ENCODE measurements around the gene EVA1C. TPM values are rescaled to one million over a fixed set of nuclear protein-coding genes. Genes with fewer than 3 reads are reported as not detected.

Gene EVA1C
- total and polyA plus RNA-seq, 9 donors, result 1.3 to 2.9 (median 2.0) TPM

GRCh38 chr21:32410291-32410690, 2.2 kb upstream of the EVA1C start:
- no peak overlapping the region for H3K27ac ChIP-seq (ENCODE audit: low read length)

GRCh38 chr21:32410916-32411315, 1.6 kb upstream of the EVA1C start:
- DNase-seq, result no peak
- 80% methylated on average over 1 of the region's 5 CpGs for WGBS (ENCODE audit: insufficient coverage)

More at GRCh38 chr21:32410291-32410690, 2.2 kb upstream of the EVA1C start:
- H3K36me3 ChIP-seq (ENCODE audit: control insufficient read depth, insufficient read depth, low read length), result no peaks in the 10 kb centered on the region
- DNase-seq, result no peak
- H3K9me3 ChIP-seq (replicated peaks; ENCODE audit: control insufficient read depth, low read depth, low read length), result no peaks in the 10 kb centered on the region
- WGBS (ENCODE audit: insufficient coverage), result 61% methylated on average over 4 of the region's 4 CpGs
- H3K4me3 ChIP-seq (ENCODE audit: low read length), result no peak overlapping the region
- H3K27me3 ChIP-seq (ENCODE audit: control insufficient read depth, insufficient read depth, low read length), result peaks cover 44% of the 10 kb centered on the region
- peaks cover 20% of the 10 kb centered on the region for H3K4me1 ChIP-seq (ENCODE audit: control insufficient read depth, insufficient read depth, low read length)

GRCh38 chr21:32411350-32412161, 950 bp upstream of the EVA1C start:
- Histone ChIP-seq H3K9me3 (replicated peaks; ENCODE audit: control insufficient read depth, low read depth, low read length) (no peaks in the 10 kb centered on the region), H3K27ac (ENCODE audit: low read length) (peak overlapping the region; percentile 75), H3K4me1 (ENCODE audit: control insufficient read depth, insufficient read depth, low read length) (peaks cover 20% of the 10 kb centered on the region), H3K4me3 (ENCODE audit: low read length) (peak overlapping the region; percentile 52), H3K27me3 (ENCODE audit: control insufficient read depth, insufficient read depth, low read length) (peaks cover 46% of the 10 kb centered on the region), H3K36me3 (ENCODE audit: control insufficient read depth, insufficient read depth, low read length) (no peaks in the 10 kb centered on the region)
- peak; percentile 62 for DNase-seq
- WGBS (ENCODE audit: insufficient coverage), result 4% methylated on average over 60 of the region's 63 CpGs

More at GRCh38 chr21:32410916-32411315, 1.6 kb upstream of the EVA1C start:
- no peaks in the 10 kb centered on the region for H3K9me3 ChIP-seq (replicated peaks; ENCODE audit: control insufficient read depth, low read depth, low read length)
- no peak overlapping the region for H3K27ac ChIP-seq (ENCODE audit: low read length)
- H3K4me3 ChIP-seq (ENCODE audit: low read length), result no peak overlapping the region
- H3K4me1 ChIP-seq (ENCODE audit: control insufficient read depth, insufficient read depth, low read length), result peaks cover 20% of the 10 kb centered on the region
- H3K27me3 ChIP-seq (ENCODE audit: control insufficient read depth, insufficient read depth, low read length), result peaks cover 48% of the 10 kb centered on the region
- H3K36me3 ChIP-seq (ENCODE audit: control insufficient read depth, insufficient read depth, low read length), result no peaks in the 10 kb centered on the region

GRCh38 chr21:32413015-32413504, 554 bp downstream of the EVA1C start:
- H3K4me3 ChIP-seq (ENCODE audit: low read length), result peak overlapping the region; percentile 52
- H3K27me3 ChIP-seq (ENCODE audit: control insufficient read depth, insufficient read depth, low read length), result peaks cover 52% of the 10 kb centered on the region
- peak; percentile 18 for DNase-seq
- H3K36me3 ChIP-seq (ENCODE audit: control insufficient read depth, insufficient read depth, low read length), result no peaks in the 10 kb centered on the region
- WGBS (ENCODE audit: insufficient coverage), result 6% methylated on average over 29 of the region's 32 CpGs
- H3K4me1 ChIP-seq (ENCODE audit: control insufficient read depth, insufficient read depth, low read length), result peaks cover 20% of the 10 kb centered on the region
- H3K9me3 ChIP-seq (replicated peaks; ENCODE audit: control insufficient read depth, low read depth, low read length), result no peaks in the 10 kb centered on the region
- peak overlapping the region; percentile 15 for H3K27ac ChIP-seq (ENCODE audit: low read length)

- H3K4me1 ChIP-seq (ENCODE audit: control insufficient read depth, insufficient read depth, low read length), result peaks cover 20% of the 10 kb centered on the region
- DNase-seq, result no peak
- no peaks in the 10 kb centered on the region for H3K9me3 ChIP-seq (replicated peaks; ENCODE audit: control insufficient read depth, low read depth, low read length)
- peaks cover 49% of the 10 kb centered on the region for H3K27me3 ChIP-seq (ENCODE audit: control insufficient read depth, insufficient read depth, low read length)
- WGBS (ENCODE audit: insufficient coverage), result 52% methylated on average over 5 of the region's 7 CpGs
- H3K27ac ChIP-seq (ENCODE audit: low read length), result no peak overlapping the region
- no peaks in the 10 kb centered on the region for H3K36me3 ChIP-seq (ENCODE audit: control insufficient read depth, insufficient read depth, low read length)
- no peak overlapping the region for H3K4me3 ChIP-seq (ENCODE audit: low read length)
These were observed 1.4 kb downstream of the EVA1C start for GRCh38 chr21:32413697-32414578.

GRCh38 chr21:32414579-32415358, 2.3 kb downstream of the EVA1C start:
- 59% methylated on average over 6 of the region's 8 CpGs for WGBS (ENCODE audit: insufficient coverage)

GRCh38 chr21:32415451-32416398, 3.2 kb downstream of the EVA1C start:
- H3K4me3 ChIP-seq (ENCODE audit: low read length), result no peak overlapping the region

More at GRCh38 chr21:32414579-32415358, 2.3 kb downstream of the EVA1C start:
- Histone ChIP-seq H3K27me3 (ENCODE audit: control insufficient read depth, insufficient read depth, low read length) (peaks cover 49% of the 10 kb centered on the region), H3K4me1 (ENCODE audit: control insufficient read depth, insufficient read depth, low read length) (peaks cover 20% of the 10 kb centered on the region), H3K9me3 (replicated peaks; ENCODE audit: control insufficient read depth, low read depth, low read length) (no peaks in the 10 kb centered on the region), H3K36me3 (ENCODE audit: control insufficient read depth, insufficient read depth, low read length) (no peaks in the 10 kb centered on the region), H3K27ac (ENCODE audit: low read length) (no peak overlapping the region), H3K4me3 (ENCODE audit: low read length) (no peak overlapping the region)
- DNase-seq, result no peak

GRCh38 chr21:32418146-32418545, 5.6 kb downstream of the EVA1C start:
- peaks cover 5% of the 10 kb centered on the region for H3K9me3 ChIP-seq (replicated peaks; ENCODE audit: control insufficient read depth, low read depth, low read length)
- H3K27me3 ChIP-seq (ENCODE audit: control insufficient read depth, insufficient read depth, low read length), result peaks cover 22% of the 10 kb centered on the region
- DNase-seq, result no peak
- 40% methylated on average over 3 of the region's 4 CpGs for WGBS (ENCODE audit: insufficient coverage)
- no peak overlapping the region for H3K27ac ChIP-seq (ENCODE audit: low read length)
- H3K4me1 ChIP-seq (ENCODE audit: control insufficient read depth, insufficient read depth, low read length), result peaks cover 3% of the 10 kb centered on the region
- H3K36me3 ChIP-seq (ENCODE audit: control insufficient read depth, insufficient read depth, low read length), result no peaks in the 10 kb centered on the region
- H3K4me3 ChIP-seq (ENCODE audit: low read length), result no peak overlapping the region

More at GRCh38 chr21:32415451-32416398, 3.2 kb downstream of the EVA1C start:
- no peaks in the 10 kb centered on the region for H3K9me3 ChIP-seq (replicated peaks; ENCODE audit: control insufficient read depth, low read depth, low read length)
- peaks cover 19% of the 10 kb centered on the region for H3K4me1 ChIP-seq (ENCODE audit: control insufficient read depth, insufficient read depth, low read length)
- no peaks in the 10 kb centered on the region for H3K36me3 ChIP-seq (ENCODE audit: control insufficient read depth, insufficient read depth, low read length)
- H3K27me3 ChIP-seq (ENCODE audit: control insufficient read depth, insufficient read depth, low read length), result peaks cover 43% of the 10 kb centered on the region
- 38% methylated on average over 8 of the region's 11 CpGs for WGBS (ENCODE audit: insufficient coverage)
- DNase-seq, result no peak
- H3K27ac ChIP-seq (ENCODE audit: low read length), result no peak overlapping the region

GRCh38 chr21:32422064-32422463, 9.6 kb downstream of the EVA1C start:
- H3K4me3 ChIP-seq (ENCODE audit: low read length), result no peak overlapping the region
- WGBS (ENCODE audit: insufficient coverage), result 89% methylated on average over 1 of the region's 2 CpGs
- peaks cover 5% of the 10 kb centered on the region for H3K9me3 ChIP-seq (replicated peaks; ENCODE audit: control insufficient read depth, low read depth, low read length)
- H3K4me1 ChIP-seq (ENCODE audit: control insufficient read depth, insufficient read depth, low read length), result no peaks in the 10 kb centered on the region
- peaks cover 3% of the 10 kb centered on the region for H3K27me3 ChIP-seq (ENCODE audit: control insufficient read depth, insufficient read depth, low read length)
- H3K36me3 ChIP-seq (ENCODE audit: control insufficient read depth, insufficient read depth, low read length), result no peaks in the 10 kb centered on the region
- DNase-seq, result no peak
- no peak overlapping the region for H3K27ac ChIP-seq (ENCODE audit: low read length)
